Fibroblast of lung (primary cell): ENCODE measurements around the gene TRRAP. TPM values are rescaled to one million over a fixed set of nuclear protein-coding genes. Genes with fewer than 3 reads are reported as not detected.

Experiments
- DNase-seq, 2 donors: peaks; one replicate each; pipeline versions ENCODE4 v3.0.0 to v3.0.0-alpha.2; 2010; ENCODE audit warnings: low read depth in 2 of 2
- H2AFZ ChIP-seq: 2 replicates; pipeline ENCODE4 v1.5.1; 2012; ENCODE audit warnings: low read length, control low read depth, inconsistent platforms
- H3K27ac ChIP-seq: 2 replicates; pipeline ENCODE4 v1.5.1; 2011; ENCODE audit warnings: low read length, control low read depth; ENCODE audit not compliant: insufficient read depth
- H3K27me3 ChIP-seq: 2 replicates; pipeline ENCODE4 v1.5.1; 2011; ENCODE audit warnings: mild to moderate bottlenecking, low read length; ENCODE audit not compliant: control insufficient read depth, insufficient read depth
- H3K36me3 ChIP-seq: 2 replicates; pipeline ENCODE4 v1.5.1; 2011; ENCODE audit warnings: low read length; ENCODE audit not compliant: control insufficient read depth, insufficient read depth
- H3K4me1 ChIP-seq: 2 replicates; pipeline ENCODE4 v1.5.1; 2011; ENCODE audit warnings: low read length; ENCODE audit not compliant: control insufficient read depth, insufficient read depth; ENCODE audit errors: extremely low read depth
- H3K4me2 ChIP-seq: 2 replicates; pipeline ENCODE4 v1.5.1; 2011; ENCODE audit warnings: low read length, control low read depth; ENCODE audit not compliant: insufficient read depth; ENCODE audit errors: extremely low read depth
- H3K4me3 ChIP-seq, 4 experiments: fragments of 200-600 bp in 1 of 4; sonication (generic) in 1 of 4; replicated peaks in 1 of 4; 2 replicates each; pipeline ENCODE4 v1.5.1; 2011 to 2016; ENCODE audit warnings: low read length in 4 of 4, low read depth in 3 of 4, mild to moderate bottlenecking in 3 of 4, control low read depth in 2 of 4, inconsistent platforms in 1 of 4, mixed read lengths in 1 of 4; ENCODE audit not compliant: insufficient read depth in 1 of 4; ENCODE audit errors: control extremely low read depth in 1 of 4
- H3K79me2 ChIP-seq: 2 replicates; pipeline ENCODE4 v1.5.1; 2012; ENCODE audit warnings: mild to moderate bottlenecking, low read length, inconsistent platforms; ENCODE audit not compliant: control insufficient read depth, insufficient read depth
- H3K9ac ChIP-seq: 2 replicates; pipeline ENCODE4 v1.5.1; 2011; ENCODE audit warnings: mild to moderate bottlenecking, low read length, control low read depth; ENCODE audit not compliant: insufficient read depth
- H3K9me3 ChIP-seq: 2 replicates; pipeline ENCODE4 v1.5.1; 2012; ENCODE audit warnings: low read depth, low read length; ENCODE audit not compliant: control insufficient read depth, insufficient read depth
- H4K20me1 ChIP-seq: 2 replicates; pipeline ENCODE4 v1.5.1; 2011; ENCODE audit warnings: low read length; ENCODE audit not compliant: control insufficient read depth, insufficient read depth; ENCODE audit errors: extremely low read depth
- CTCF ChIP-seq, 2 donors: IDR thresholded peaks in 1 of 2; conservative IDR thresholded peaks in 1 of 2; 1 replicate in 1 of 2; 2 replicates in 1 of 2; pipeline ENCODE4 v1.5.1; 2011 to 2012; ENCODE audit warnings: low read length in 2 of 2, control low read depth in 1 of 2, inconsistent platforms in 1 of 2, low read depth in 1 of 2, mild to moderate bottlenecking in 1 of 2
- EZH2 ChIP-seq: IDR thresholded peaks from 2 replicates; pipeline ENCODE4 v1.5.1; 2012; ENCODE audit warnings: low read length, control low read depth, mild to moderate bottlenecking; ENCODE audit errors: missing control alignments
- polyA plus RNA-seq, 2 donors: library from polyadenylated mRNA; depleted of rRNA in 1 of 2; stranded (reverse) in 1 of 2; unstranded in 1 of 2; fragments of >200 nt; gene quantifications; 2 replicates each; pipeline ENCODE4 v1.2.1, GENCODE V29; 2011 to 2012; ENCODE audit warnings: missing spikeins in 1 of 2
- total RNA-seq: library from RNA; depleted of rRNA; stranded (reverse); fragments of >200 nt; gene quantifications from 2 replicates; pipeline ENCODE4 v1.2.1, GENCODE V29; 2014

TRRAP gene
- total and polyA plus RNA-seq, 2 donors (not counting 1 experiment from before 2014, with no cell fraction given), result 11.3 to 20.6 TPM

- no peaks in the 10 kb centered on the region for H4K20me1 ChIP-seq
- peaks cover 30% of the 10 kb centered on the region for H3K36me3 ChIP-seq
- H2AFZ ChIP-seq, result no peak overlapping the region
- no peaks in the 10 kb centered on the region for H3K27me3 ChIP-seq
- no peak for DNase-seq
- H3K79me2 ChIP-seq, result no peaks in the 10 kb centered on the region
- H3K9me3 ChIP-seq, result no peaks in the 10 kb centered on the region
- H3K9ac ChIP-seq, result no peak overlapping the region
- H3K4me1 ChIP-seq, result no peaks in the 10 kb centered on the region
- H3K27ac ChIP-seq, result no peak overlapping the region
- H3K4me2 ChIP-seq, result no peak overlapping the region
- H3K4me3 ChIP-seq, result no peak overlapping the region
- TF ChIP-seq CTCF (conservative IDR thresholded peaks at IDR 0.05 in 1 of 2, IDR thresholded peaks at IDR 0.05 in 1 of 2; ENCODE audit: low read depth in 1 of 2, low read length in 2 of 2) (no peak), EZH2 (no peak)
Measured at GRCh38 chr7:98963305-98963704, 85.0 kb downstream of the TRRAP start.

GRCh38 chr7:98964596-98964995, 86.3 kb downstream of the TRRAP start:
- no peak overlapping the region for H2AFZ ChIP-seq
- TF ChIP-seq CTCF (conservative IDR thresholded peaks at IDR 0.05 in 1 of 2, IDR thresholded peaks at IDR 0.05 in 1 of 2; ENCODE audit: low read depth in 1 of 2, low read length in 2 of 2) (no peak), EZH2 (no peak)
- H4K20me1 ChIP-seq, result no peaks in the 10 kb centered on the region
- no peaks in the 10 kb centered on the region for H3K9me3 ChIP-seq
- H3K4me2 ChIP-seq, result no peak overlapping the region
- H3K9ac ChIP-seq, result no peak overlapping the region
- H3K36me3 ChIP-seq, result peaks cover 34% of the 10 kb centered on the region
- H3K4me3 ChIP-seq, result no peak overlapping the region
- H3K27me3 ChIP-seq, result no peaks in the 10 kb centered on the region
- no peak overlapping the region for H3K27ac ChIP-seq
- H3K4me1 ChIP-seq, result no peaks in the 10 kb centered on the region
- DNase-seq, result no peak
- no peaks in the 10 kb centered on the region for H3K79me2 ChIP-seq

GRCh38 chr7:98968621-98969020, 90.3 kb downstream of the TRRAP start:
- Histone ChIP-seq H3K27me3 (no peaks in the 10 kb centered on the region), H3K4me1 (no peaks in the 10 kb centered on the region), H3K4me2 (no peak overlapping the region), H3K4me3 (no peak overlapping the region), H3K9ac (no peak overlapping the region), H4K20me1 (no peaks in the 10 kb centered on the region), H3K27ac (no peak overlapping the region), H3K9me3 (no peaks in the 10 kb centered on the region), H2AFZ (no peak overlapping the region), H3K79me2 (no peaks in the 10 kb centered on the region), H3K36me3 (peaks cover 28% of the 10 kb centered on the region)
- no peak for DNase-seq
- TF ChIP-seq EZH2, result no peak
- no peak for TF ChIP-seq CTCF (conservative IDR thresholded peaks at IDR 0.05 in 1 of 2, IDR thresholded peaks at IDR 0.05 in 1 of 2; ENCODE audit: low read depth in 1 of 2, low read length in 2 of 2)
